DMS79 (cell line): ENCODE results near the gene SLC16A5.

Experiments used
- DNase-seq: peaks from one replicate; lab custom pipeline; 2025; lab: John Stamatoyannopoulos, UW

Gene SLC16A5

DNA sequence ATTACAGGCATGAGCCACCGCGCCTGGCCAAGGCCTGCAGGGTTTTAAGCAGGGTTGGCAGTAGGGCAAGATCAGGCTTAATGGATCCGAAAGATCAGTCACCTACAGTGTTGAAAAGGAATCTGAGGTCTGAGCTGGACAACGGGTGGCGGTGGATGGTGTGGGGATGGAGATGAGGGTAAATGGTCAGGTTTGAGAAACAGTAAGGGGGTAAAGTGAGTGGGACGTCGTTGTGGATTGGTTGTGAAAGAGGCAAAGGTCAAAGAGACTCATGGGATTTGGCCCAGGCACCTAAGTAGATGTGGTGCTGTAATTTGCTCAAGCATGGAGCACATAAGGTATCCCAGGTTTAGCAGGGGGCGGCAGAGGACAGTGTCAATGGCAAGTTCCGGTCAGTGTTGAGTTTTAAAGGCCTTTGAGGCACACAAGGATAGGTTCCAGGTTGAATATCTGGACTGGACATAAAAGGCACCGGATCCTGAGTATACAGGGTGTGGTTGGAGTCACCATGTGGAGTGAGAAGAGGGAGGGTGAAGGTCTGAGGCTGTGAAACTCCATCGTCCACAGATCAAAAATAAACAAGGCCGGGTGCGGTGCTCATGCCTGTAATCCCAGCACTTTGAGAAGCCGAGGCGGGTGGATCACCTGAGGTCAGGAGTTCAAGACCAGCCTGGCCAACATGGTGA, 1.1 kb upstream of the SLC16A5 start:
- DNase-seq = no peak

DNA sequence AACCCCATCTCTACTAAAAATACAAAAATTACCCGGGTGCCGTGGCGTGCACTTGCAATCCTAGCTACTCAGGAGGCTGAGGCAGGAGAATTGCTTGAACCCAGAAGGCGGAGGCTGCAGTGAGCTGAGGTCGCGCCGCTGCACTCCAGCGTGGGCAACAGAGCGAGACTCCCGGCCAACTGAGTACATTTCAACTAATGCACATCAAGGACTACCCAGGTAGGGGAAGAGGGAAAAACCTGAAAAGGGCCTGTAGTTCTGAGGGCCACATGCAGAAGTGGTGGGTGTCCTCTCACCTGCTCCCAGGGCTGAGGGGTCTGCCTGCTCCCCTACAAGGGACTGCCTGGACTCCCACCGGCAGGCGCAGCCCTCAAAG, 584 bp upstream of the SLC16A5 start:
- DNase-seq = no peak

DNA sequence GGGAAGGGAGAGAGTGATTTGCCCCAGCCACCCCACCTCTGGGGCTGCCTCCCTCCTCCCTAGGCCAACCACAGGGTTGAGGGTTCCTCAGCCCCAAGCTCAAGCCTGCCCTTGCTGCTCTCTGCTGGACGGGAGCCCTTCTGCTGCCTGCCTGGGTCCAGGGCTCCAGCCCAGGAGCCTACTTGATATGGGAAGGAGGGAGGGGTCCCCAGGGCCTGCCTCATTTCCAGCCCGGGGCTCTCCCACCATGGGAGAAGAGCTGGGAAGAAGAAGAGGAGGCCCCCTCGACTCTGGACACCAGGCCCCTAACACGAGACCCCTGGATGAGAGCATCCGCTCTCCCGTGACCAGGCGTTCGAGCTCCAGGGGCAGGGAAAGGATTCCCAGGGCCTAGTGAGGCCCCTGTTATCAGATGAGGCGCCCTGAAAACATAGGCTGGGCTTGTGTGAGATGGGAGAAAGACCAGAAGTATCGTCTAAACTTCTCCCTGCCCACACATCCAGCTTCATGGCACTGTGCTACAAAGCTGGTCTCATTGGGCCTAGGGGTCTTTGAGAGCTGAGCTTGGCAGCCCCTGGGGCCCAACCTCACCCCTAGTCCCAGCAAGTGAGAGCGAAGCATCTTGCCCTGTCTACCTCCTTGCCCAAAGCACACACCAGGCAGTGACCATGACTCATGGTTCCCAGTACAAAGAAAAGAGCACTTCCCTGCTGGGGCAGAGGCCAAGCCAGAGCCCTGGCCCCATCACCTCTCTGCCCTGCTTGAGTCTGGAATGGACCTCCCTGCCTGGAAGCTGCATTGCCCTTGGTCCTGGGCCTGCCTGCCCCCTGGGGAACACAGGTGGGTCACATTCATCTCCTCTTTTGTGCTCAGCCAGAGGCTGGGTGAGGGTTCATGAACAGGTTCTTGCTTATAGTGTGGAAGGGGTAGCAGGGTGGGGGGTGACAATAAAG, 987 bp downstream of the SLC16A5 start:
- DNase-seq = no peak

DNA sequence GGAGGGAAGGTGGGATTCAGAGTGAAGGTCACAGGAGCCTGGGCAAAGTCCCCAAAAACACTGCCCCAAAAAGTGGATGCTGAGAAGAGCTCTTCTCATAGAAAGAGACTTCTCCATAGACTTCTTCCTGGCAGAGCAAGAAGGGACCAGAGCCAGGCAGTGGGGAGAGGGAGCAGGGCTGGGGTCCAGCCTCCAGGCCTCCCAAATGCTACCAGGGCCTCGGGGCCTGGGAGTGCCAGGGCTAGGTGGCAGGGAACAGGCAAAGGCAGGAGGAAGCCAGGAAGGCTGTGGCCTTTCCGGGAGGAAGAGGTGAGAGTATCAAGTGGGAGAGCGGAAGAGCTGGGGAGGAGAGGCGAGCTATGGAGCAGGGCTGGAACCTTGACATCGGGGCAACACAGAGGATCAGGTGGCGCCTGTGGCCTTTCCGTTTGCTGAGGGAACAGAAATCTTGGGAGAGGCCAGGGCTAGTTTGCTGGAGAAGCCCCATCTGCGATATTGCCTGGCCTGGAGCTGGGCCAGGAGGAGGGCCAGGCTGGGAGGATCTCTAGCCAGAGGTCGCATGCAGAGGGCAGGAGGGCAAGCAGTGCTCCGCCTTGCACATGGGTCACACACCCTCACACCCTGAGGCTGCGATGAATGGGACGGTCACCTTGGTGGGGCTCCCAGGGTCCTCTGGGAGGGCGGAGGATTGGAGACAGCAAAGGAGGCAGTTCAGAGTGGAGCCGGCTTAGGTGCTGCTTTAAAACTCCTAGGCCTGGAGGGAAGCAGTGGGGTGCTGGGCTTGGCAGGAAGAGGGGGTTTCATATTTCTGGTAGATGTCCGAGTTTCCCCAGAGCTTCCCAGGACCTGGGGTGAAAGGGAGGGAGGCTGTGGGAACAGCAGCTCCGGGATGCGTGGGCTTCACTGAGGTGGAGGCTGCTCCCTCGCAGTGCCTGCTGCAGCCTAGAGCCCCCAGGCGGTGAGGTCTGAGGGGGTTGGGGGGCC, 3.4 kb downstream of the SLC16A5 start:
- DNase-seq = no peak

DNA sequence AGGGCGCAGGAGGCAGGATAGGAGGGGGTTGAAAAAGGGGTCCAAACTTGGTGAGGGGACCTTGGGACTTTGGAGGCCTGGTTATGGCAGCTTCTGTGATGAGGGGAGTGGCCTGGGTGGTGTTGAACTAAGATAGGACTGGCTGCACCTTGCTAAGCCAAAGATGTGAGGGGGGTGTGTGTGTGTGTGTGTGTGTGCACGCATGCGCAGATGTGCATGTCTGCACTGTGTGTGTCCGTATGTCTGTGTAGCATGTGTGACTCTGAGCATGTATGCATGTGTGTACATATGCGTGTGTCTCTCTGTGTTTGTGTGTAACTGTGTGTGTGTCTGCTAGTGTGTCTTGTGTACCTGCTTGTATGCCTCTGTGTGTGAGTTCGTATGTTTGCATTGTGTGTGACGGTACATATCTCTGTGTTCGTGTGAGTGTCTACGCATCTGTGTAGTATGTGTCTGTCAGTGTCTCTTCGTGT, 4.1 kb downstream of the SLC16A5 start:
- no peak for DNase-seq

DNA sequence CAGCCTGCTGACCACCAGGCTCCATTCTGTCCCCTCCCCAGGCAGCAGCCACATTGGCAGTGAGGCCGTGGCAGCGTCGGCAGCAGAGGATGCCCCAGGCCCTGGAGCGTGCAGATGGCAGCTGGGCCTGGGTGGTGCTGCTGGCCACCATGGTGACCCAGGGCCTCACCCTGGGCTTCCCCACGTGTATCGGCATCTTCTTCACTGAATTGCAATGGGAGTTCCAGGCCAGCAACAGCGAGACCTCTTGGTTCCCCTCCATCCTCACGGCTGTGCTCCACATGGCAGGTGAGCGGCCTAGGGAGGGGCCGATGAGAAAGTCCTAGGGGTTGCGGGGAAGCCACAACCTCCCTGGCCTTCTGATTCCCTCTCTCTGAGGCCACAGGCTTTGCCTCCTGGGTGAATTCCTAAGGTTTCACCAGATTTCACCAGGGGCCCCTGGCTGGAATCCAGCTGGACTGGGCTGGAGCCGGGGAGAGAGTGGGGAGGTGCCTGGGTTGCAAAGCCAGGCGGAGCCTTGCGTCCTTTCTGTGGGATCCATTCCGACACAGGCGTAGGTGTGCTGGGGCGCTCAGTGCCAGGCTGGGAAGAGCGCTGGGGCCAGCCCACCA, 5.9 kb downstream of the SLC16A5 start:
- DNase-seq = no peak

DNA sequence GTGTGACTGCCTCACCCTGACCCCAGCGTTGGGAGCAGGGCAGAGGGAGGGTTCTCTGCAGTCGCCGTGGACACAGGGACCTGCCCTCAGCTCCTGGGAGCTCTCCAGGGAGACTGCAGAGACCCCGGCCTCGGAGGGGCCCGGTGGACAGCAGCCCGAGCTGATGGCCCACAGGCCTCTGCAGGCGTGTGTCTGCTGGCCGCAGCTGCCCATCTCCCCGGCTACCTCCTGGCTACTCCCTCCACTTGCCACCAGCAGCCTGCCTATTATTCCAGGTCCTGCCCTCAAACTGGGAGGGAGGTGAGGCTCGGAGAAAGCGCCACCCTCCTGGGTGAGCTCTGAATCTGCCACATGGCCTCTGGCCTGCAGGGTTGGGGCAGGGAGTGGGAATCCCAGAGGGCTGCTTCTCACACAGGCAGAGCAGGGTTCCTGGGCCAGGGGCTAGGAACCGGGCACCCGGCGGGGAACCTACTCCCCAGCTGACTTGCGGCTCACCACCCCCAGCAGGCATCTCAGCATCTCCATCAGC, 7.2 kb downstream of the SLC16A5 start:
- DNase-seq = no peak

DNA sequence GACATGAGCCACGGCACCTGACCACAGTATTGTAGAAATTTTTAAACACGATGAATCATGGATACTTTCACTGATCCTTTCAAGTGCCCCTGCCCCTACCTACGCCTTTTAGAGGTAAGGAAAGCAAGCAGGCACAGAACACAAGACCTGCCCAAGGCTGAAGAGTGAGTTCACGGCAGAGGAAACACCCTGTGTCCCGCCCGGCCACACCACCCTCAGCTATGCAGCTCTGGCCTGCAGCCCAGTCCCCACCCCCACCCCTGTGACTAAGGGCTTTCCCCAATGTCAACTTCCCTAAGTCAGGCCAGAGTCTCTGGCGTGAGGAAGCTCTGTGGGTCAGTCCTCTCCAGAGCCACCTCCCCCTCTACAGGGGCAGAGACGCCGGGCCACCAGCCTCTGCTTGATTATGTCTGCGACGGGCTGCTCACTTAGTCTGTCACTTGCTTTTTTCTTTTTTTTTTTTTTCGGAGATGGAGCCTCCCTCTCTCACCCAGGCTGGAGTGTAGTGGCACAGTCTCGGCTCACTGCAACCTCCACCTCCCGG, 8.4 kb downstream of the SLC16A5 start:
- DNase-seq = no peak

DNA sequence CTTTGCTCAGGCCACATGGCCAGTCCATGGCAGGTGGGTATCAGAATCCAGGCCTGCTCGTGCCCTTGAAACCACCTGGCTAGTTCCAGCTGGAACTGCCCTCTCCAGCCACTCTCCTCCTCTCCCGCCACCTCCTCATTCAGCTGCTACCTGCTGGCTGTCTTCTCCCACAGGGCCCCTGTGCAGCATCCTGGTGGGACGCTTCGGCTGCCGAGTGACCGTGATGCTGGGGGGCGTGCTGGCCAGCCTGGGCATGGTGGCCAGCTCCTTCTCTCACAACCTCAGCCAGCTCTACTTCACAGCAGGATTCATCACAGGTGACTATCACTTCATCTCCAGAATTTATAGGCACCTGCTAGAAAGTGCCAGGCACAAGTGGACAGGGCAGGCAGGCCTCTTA, 10.1 kb downstream of the SLC16A5 start:
- DNase-seq = no peak

DNA sequence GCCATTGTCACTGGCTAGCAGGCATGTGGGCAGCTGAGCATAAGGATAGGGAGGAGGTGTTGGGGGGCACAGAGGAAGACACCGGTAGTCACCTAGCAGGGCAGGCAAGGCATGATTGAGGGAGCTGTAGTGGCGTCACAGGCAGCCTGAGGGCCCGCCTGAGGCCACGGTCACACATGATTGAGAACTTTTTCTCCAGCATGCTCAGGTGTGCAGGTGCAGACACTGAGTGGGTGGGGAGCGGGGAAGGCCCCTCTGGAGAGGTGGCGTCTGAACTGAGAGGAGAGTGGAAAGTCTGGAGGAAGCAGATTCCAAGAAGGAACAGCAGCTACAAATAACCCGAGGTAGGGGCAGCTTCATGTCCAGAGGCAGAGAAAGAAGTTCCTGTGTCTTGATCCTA, 11.1 kb downstream of the SLC16A5 start:
- peak; percentile 7 for DNase-seq

DNA sequence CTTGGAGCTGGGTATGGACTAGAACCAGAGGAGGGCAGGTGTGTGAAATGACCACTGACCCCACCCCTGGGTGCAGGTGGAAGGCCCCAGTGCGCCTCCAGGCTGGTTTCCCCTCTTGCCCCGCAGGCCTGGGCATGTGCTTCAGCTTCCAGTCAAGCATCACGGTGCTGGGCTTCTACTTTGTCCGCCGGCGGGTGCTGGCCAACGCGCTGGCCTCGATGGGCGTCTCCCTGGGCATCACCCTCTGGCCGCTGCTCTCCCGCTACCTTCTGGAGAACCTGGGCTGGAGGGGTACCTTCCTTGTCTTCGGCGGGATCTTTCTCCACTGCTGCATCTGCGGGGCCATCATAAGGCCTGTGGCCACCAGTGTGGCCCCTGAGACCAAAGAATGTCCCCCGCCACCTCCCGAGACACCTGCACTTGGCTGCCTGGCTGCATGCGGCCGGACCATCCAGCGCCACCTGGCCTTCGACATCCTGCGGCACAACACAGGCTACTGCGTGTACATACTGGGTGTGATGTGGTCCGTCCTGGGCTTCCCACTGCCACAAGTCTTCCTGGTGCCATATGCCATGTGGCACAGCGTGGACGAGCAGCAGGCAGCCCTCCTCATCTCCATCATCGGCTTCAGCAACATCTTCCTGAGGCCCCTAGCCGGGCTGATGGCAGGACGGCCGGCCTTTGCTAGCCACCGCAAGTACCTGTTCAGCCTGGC, 12.3 kb downstream of the SLC16A5 start:
- DNase-seq = no peak

DNA sequence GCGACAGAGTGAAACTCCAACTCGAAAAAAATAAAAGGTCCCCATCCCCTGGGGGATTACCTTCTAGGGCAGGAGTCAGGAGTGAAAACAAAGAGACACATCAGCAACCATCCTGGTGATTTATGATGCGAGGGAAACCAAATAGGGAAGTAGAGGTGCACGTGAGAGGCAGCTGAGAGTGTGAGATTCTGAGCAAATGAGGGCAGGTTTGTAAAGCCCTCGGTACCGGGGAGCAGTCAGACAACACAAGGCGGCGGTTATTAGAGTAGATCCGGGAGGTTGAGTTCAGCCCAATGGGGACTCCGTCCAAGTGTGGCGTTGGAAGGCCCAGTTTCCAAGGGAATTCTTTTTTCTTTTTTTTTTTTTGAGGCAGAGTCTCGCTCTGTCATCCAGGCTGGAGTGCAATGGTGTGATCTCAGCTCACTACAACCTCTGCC, 14.6 kb downstream of the SLC16A5 start:
- DNase-seq = no peak

DNA sequence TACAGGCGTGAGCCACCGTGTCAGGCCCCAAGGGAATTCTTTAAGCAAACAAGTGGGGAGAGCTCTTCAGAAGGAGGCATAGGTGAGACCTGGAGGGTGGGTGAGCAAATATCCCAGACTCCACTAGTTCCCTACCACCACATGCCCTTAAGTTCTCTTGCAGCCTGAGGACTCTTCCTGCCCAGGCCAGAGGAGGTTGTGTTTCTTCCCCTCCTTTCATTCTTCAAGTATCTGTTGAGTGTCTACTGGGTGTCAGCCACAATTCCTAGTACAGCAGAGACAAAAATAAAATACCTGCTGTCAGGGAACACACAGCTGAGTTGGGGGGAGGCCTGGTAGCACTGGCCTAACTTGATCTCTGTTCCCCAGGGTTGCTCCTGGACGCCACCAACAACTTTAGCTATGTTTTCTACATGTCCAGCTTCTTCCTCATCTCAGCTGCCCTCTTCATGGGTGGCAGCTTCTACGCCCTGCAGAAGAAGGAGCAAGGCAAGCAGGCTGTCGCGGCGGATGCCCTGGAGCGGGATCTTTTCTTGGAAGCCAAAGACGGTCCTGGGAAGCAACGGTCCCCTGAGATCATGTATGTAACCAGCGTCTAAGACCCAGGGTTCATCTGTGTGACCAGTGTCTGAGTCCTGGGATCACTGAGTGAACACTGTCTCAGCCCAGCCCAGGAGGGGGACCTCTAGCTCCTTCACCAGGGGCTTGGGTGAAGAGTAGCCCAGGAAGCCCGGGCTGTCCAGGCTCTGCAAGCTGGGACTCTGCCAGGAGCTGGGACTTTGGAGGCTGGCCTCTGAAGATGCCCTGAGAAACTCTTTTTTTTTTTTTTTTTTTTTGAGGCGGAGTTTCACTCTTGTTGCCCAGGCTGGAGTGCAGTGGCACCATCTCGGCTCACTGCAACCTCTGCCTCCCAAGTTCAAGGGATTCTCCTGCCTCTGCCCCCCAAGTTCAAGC, 16.1 kb downstream of the SLC16A5 start:
- DNase-seq = no peak

DNA sequence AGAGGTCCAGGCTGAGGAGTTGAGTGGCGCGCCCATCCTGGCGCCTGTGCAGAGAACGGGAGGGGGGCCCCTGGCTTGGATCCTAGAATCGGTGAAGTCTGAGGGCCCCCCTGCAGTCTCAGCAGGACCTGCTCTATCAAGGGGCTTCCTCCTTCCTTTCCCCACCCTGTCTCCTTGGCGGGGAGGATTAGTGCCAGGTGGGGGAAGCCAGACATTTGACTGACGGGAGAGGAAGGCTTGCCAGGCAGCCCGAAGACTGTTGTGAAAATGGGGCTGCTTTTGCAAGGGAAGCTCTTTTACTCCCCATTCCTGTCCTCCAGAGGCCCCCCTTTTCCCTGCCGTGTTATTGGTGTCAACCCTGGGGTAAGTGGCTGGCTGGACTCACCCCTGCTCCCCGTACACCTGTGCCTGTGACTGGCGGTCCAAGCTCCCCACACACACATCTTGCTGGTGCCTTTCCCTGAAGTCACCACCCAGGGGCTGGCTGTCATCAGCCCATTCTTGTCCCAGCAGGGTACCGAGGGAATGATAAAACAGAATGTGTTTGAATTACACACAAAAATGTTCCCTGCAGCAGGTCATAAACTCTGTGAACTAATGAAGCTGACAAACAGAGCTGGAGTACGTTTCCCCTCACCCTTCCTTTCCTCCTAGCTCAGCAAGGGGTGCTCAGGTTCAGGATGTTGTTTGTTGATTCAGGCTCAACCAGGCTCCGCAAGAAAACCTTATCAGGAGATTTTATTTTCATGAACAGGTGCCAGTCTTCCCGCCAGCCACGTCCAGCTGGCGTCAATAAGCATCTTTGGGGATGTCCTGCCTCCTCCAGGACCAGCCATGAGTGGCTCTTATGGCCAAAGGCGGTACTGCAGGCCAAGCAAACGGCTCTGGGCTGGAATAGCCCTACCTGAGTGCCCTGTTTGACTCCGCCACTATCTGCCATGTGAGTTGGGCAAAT, 17.6 kb downstream of the SLC16A5 start:
- peak; percentile 66 for DNase-seq

DNA sequence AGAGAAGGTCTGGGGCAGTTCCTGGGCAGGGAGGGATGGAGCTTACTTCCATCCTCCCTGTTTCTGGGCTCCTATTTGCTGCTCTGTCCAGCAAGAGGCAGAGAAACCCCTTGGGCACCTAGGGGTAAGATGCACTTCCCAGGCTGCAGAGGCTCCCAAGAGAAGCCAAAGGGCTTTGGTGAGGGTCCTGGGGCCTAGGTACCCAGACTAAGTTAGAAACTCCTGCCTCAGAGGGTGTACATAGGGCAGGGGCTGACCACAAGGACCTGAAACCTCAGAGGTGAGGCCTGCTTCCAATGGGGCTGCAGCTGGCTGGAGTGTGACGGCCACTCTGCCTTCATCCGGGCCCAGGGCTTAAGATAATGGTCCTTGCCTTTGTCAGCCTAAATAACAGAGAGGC, 20.4 kb downstream of the SLC16A5 start:
- no peak for DNase-seq

DNA sequence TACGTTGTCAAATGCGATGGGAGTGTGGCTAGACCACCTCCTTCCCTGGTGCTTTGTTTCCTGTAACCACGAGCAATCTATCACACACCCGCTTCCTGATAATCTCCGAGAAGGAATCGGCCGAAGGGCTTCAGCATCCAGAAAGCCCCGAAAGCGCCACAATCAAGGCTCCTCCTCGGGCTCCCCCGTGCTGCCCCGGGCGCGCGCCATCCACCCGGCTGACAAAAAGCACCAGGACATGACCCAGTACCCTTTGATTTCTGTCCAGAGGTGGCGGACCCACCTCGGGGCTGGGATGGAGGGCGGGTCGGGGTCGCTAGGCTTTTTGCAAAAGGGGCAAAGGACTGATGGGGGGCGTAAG, 21.3 kb downstream of the SLC16A5 start:
- DNase-seq = no peak

DNA sequence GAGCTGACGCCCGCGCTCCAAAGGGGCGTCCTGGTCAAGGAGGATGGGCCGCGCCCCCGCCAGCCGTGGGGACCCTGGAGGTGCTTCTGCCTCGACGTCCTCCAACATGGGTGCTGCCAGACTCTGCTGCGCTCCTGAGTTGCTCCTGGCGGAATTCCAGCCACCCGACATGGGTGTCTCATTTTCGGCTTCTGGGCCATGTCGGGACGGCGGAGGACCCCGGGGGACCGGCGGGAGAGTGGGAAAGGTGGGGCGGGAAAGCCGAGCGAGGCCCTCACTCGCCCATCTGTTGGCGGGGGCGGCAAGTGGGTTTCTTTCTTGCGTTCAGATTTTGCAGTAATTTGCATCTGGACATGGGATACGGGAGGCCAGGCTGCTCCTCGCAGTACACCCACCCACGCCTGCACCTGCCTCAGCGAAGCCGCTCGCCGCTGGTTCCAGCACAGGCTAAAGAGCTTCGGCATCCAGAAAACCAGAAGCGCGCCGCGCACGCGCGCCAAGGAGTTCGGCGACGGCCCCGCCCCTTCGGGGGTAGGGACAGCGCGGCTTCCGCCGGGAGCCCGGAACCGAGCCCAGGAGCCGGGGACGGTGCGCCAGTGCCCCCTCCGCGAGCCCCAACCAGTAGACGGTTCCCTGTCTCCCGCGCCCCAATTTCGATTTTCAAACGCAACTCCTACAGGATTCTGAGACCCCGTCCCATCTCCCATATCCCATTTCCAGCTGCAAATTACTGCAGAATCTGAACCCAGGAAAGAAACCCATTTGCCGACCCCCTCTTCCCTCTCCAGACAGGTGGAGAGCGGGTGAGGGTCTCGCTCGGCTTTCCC, 21.9 kb downstream of the SLC16A5 start, which contains the start of gene ARMC7:
TSS of gene ARMC7 (plus strand) at position 563 of the 827 bp plus-strand sequence. CDS start 320 bp downstream, outside the sequence.
- peak; percentile 42 for DNase-seq
